Stimulated activated CD8-positive, alpha-beta memory T cell treated with anti-CD3 and anti-CD28 coated beads, Interleukin-4, amount 100 ng/mL, for 48 hours (primary cell): ENCODE data around the gene CDC26.
"Not testable (repeated sequence)": the region's sequence is repeated elsewhere in the genome, so short reads cannot be mapped to it uniquely, and the experiment has no call there.

Source experiments
- DNase-seq: peaks from one replicate; pipeline ENCODE4 v3.0.0-alpha.2; 2020

CDC26 gene

GRCh38 chr9:113275157-113276131 is at the start of gene CDC26, which contains the start of gene PRPF4:
TSS of gene CDC26 (minus strand) at chr9:113275572. CDS start at chr9:113272507, 3,065 bp downstream.
TSS of gene PRPF4 (plus strand) at chr9:113275658. CDS start at chr9:113275744, 86 bp downstream.
- DNase-seq: peak; percentile 97

DNA sequence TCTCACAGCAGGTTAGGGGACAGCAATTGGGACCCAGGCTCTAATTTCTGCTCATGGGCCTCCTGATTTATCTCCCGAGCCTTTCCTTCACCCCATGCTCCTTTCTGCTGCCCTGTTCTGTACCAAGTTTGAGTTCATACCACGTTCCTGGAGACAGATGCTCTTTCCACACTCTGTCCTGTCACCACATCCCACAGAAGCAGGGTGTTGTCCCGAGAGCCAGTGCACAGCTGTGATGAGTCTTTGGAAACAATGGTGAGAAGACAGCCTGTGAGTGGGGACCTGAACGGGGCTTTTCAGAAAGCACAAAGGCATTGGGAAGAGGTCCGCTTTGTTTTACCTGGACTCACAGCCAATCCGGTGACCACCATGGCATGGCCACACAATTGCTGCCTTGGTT is 47.3 kb upstream of the CDC26 start:
- DNase-seq: no peak

DNA sequence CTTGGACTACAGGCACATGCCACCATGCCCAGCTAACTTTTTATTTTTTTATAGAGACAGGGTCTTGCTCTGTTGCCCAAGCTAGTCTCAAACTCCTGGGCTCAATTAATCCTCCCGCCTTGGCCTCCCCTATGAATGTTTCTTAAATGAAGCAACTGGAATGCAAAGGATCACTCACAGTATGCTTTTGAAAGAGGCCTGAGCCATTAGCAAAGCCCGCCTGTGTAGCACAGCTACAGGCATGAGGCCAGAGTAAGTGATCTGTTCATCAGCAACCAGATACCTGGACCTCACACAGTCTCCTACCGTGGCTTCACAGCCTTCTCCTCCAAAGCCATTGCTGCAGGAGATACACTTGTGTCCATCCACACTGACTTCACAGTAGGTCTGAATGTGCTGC is 44.7 kb upstream of the CDC26 start:
- DNase-seq: no peak

DNA sequence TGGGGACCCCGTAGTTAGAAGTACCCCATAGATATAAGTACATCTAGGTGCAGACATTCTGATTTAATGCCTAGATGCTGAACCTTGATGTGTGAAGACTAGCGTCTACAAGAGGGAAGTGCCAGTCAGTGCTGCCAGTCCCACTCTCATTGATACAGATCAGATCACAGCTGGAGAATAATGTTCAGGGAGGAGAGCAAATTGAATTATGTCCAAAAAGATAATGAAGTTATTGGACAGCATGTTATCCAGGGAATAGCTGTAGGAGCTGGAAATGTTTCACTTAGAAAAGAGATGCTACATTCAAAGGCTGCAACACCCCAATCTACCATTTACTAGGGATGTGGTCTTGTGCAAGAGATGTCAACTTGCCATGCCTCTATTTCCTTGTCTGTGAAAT is 43.7 kb upstream of the CDC26 start:
- DNase-seq: no peak

GRCh38 chr9:113317777-113318176 is 42.4 kb upstream of the CDC26 start:
- DNase-seq: no peak

DNA sequence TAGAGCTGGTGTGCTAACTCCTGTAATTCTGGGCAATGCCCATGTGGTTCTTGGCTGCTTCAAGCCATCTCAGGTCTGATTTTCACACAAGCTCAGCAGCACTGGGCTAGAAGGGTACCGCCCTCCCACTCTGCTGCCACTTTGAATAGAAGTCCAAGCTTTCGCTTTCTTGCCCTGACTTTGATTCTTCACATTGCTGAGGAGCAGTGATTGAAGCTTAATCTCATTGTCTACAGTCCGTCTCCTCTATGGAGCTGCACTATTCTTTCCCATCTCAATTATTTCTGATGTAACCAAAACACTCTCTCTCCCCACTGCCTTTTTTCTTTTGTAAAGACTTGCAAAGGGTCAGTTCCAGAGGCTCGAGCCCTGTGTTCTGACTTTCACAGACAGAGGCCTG is 40.7 kb upstream of the CDC26 start:
- no peak for DNase-seq

- no peak for DNase-seq
Observed at GRCh38 chr9:113315231-113315630, 39.9 kb upstream of the CDC26 start.

DNA sequence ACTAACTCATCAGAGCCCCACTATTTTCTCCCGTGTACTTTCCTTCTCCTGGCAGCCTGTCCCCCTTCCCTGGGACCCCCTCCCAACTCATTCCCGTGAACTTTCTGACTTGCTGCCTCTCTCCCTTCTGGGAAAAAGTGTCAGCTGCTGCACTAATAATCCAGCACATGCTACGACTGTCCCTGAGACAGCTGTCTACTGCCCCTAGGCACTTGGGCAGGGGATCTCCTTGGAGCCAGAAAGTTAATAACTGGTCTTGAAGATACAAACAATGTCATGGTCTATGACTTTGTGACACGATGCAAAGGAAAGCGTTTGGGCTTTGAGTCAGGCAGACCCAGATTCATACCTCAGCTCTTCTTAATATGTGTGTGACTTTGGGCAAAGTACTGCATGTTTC is 37.9 kb upstream of the CDC26 start:
- no peak for DNase-seq

DNA sequence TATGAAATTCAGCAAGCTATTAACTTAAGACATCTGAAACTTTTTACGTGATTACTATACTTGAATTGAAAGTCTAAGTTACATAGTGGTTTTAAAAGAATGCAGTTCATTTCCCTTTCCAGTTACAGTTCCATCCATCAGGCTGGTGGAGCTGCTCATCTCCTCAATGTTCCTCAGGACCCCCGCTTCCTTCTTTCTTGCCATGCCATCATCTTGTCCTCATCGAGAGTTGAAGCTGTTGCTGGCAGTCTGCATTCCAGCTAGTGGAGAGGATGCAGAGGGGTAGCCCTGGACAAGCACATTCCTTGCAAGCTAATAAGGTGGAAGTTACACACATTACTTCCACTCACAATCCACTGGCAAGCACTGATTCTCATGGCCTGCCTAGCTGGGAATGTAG is 36.6 kb upstream of the CDC26 start:
- no peak for DNase-seq

DNA sequence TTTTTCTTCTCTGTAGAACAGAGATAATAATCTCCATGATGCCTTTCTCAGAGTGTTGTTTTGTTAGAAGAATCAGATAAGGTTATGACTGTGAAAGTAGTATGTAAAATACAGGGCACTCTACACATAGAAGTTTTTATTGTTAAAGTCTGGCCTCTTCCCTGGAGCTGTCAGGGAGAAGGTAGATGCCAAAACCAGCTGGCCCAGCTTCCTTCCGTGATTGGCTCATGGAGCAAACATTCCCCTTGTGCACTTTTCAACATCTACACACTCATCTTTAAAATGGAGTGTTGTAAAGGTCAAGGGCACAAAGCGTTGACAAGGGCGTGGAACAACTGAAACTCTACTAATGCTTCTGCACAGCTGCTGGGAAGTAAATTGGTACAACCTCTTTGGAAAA is 35.2 kb upstream of the CDC26 start:
- no peak for DNase-seq

GRCh38 chr9:113309204-113309813 is 33.9 kb upstream of the CDC26 start:
- no peak for DNase-seq

DNA sequence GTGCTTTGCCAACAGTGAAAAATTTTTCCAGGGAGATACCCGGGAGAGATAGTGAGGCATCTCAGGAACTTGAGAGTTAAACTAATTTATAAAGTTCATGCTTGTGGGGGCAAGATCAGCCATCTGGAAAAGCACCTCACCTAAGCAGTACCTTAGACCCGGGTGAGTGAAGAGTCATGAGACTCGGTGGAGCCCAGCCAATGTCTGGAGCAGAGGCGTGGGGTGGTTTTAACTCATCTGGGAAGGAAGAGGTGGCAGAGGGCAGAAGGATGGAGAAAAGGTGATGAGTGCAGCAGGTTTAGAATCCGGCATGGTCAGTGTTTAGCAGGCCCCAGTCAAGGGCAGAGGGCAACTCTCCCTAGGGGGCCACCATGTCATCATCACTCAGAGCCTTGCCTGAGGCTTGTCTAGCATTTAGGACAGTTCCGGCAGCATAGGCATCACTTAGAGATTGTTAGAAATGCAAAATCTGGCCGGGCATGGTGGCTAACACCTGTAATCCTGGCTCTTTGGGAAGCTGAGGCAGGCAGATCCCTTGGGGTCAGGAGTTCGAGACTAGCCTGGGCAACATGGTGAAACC is 32.1 kb upstream of the CDC26 start:
- no peak for DNase-seq

DNA sequence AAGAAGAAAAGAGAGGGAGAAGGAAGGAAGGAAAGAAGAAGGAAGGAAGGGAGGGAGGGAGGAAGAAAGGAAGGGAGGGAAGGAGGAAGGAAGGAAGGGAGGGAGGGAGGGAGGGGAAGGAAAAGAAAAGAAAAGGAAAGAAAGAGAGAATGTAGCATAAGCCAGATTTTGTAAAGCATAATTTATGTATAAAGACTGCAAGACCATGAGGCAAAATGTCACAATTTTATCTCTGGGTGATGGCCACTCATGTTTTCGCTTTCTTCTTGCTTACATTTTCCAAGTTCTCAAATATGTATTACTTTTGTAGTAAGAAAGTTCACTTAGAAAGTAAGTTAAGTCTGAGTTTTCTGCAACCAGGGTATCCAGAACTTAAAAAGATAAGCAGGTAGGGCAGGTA is 31.2 kb upstream of the CDC26 start:
- no peak for DNase-seq

GRCh38 chr9:113302792-113303418 is 27.5 kb upstream of the CDC26 start, which contains the start of gene RNF183:
TSS of gene RNF183 (minus strand) at chr9:113303376. CDS start at chr9:113298184, 5,192 bp downstream.
- no peak for DNase-seq

DNA sequence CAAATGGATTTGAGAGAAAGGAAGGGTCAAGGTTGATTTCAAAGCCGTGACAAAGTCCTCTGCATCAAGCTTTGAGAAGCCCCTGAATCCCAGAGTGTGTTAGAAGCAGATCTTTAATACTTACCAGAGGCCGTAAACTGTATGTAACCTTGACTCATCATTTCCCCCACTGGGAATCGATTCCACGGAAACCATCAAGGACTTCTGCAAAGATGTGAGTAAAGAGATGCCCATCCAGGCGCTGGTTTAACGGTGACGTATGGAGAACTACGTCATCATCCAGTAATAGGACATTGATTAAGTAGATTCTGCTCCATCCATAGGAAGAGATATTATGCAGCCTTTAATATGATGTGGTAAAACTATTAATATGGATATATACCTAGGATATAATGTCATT is 26.2 kb upstream of the CDC26 start:
- DNase-seq: no peak

DNA sequence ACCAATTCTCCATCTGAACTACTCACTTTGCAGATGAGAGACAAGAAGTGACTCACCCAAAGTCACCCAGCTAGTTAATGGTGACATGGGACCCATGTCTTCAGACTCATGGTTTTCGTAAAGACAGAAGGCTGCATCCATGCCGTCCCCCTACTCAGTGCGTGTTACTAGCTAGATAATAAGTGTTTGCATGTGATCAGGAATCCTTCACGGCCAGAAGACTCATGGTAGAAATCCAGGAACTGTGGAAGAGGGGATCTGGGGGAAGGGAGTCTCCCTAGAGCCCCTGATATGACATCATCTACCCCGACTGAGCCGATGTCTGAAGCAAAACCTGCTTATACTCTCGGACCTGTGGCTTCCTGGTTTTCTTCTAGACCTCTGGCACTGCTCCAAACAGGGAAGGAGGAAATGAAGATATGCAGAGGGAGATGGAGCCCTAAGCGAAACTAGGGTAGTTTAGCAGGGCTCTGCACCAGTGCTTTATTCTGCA is 24.5 kb upstream of the CDC26 start:
- DNase-seq: no peak

DNA sequence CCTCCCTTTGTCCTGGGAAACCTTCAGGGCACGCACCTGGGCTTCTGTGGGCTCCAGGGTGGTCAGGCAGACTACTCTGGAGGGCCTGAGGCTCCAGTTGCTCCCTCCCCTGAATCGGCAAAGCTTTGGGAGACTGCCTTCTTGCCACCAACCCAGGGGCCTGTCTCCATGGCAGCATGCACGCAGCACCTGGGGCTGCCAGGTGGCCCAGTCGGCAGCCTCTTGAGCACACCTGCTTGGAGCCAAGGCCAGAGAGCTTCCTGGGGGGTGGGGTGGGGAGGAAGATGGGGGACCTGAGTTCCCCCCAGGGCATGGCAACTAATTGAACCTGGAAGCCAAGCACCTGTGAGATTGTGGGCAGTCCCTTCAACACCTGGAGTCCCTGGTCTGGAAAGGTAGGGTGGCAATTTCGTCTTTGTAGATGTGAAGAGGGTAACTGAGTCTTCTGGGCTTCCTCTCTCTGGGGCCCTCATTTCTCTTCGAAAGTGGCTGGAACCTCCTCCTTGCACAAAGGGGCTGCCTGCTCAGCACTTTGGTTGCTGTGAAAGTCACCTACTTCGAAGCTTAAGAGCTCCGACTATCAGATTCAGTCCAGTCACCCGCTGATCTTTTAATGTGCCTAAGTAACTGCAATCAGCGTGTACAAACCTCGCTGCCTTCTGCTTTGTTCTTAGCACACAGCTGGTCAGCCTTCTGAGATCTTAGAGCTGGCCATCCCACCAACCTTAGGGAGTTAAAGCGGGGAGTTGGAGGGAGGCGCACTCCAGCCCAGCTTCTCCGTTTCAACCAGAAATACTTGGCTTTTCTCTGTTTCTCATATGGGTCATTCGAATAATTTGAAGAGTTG is 23.8 kb upstream of the CDC26 start:
- DNase-seq: no peak

DNA sequence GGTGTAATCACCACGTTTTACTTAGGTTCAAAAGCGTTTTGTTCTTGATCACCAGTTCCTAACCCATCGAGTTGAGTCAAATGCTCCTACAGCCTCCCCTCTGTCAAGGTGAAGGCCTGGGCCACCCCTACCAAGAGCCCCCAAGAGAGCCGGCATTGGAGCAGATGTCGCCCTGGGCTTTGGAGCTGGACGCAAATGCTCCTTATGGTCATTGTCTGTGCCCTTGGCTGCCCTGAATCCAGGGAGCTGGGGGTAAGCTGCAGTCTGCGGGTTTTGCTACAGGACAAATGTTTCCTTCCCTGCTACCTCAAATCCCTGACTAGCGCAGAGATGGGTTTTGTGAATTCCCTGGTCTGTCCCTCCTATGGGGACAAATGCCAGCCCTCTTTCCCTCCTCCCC is 22.9 kb upstream of the CDC26 start:
- no peak for DNase-seq

- DNase-seq: no peak
Observed at GRCh38 chr9:113296796-113297558, 21.6 kb upstream of the CDC26 start.

- DNase-seq: not testable (repeated sequence)
Observed at GRCh38 chr9:113296247-113296646, 20.9 kb upstream of the CDC26 start.

- DNase-seq: no peak
Observed at GRCh38 chr9:113293285-113293878, 18.0 kb upstream of the CDC26 start.
